ENCODE data around the gene RASSF3. TPM values are rescaled to one million over a fixed set of nuclear protein-coding genes. Genes with fewer than 3 reads are reported as not detected.

RASSF3 gene
- total RNA-seq, 4 donors from 2014 or later, result 9.1 to 16.1 (median 11.2) TPM

DNA sequence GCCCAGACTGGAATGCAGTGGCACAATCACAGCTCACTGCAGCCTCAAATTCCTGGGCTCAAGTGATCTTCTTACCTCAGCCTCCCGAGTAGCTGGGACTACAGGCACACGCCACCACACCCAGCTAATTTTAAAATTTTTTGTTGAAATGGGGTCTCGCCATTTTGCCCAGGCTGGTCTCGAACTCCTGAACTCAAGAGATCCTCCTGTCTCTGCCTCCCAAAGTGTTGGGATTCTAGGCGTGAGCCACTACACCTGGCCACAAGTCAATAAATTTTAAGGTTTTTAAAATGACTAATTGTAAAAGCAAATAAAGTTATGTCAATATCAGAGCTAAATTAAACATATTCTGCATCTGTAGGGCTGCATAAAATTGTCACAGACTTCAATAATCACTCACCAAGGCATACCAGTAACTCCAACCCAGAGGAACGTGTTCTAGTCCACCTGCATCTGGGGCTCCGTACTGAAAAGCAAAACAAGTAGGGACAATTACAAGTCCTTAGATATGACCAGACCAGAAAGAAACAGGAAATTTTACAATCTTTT, 135.0 kb downstream of the RASSF3 start:
- Histone ChIP-seq H3K4me3 (no peak overlapping the region), H3K27ac (no peak overlapping the region), H3K9me3 (no peaks in the 10 kb centered on the region), H3K27me3 (no peaks in the 10 kb centered on the region), H3K4me1 (peaks cover 16% of the 10 kb centered on the region), H3K36me3 (peaks cover 64% of the 10 kb centered on the region)
- no peak for DNase-seq (ENCODE audit: low spot score in 2 of 2)
- 92% methylated on average over 7 of the region's 7 CpGs for WGBS
- TF ChIP-seq, protein P1, sequence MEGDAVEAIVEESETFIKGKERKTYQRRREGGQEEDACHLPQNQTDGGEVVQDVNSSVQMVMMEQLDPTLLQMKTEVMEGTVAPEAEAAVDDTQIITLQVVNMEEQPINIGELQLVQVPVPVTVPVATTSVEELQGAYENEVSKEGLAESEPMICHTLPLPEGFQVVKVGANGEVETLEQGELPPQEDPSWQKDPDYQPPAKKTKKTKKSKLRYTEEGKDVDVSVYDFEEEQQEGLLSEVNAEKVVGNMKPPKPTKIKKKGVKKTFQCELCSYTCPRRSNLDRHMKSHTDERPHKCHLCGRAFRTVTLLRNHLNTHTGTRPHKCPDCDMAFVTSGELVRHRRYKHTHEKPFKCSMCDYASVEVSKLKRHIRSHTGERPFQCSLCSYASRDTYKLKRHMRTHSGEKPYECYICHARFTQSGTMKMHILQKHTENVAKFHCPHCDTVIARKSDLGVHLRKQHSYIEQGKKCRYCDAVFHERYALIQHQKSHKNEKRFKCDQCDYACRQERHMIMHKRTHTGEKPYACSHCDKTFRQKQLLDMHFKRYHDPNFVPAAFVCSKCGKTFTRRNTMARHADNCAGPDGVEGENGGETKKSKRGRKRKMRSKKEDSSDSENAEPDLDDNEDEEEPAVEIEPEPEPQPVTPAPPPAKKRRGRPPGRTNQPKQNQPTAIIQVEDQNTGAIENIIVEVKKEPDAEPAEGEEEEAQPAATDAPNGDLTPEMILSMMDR (IDR thresholded peaks at IDR 0.05), result no peak
- no peak for TF ChIP-seq POLR2AphosphoS5 (IDR thresholded peaks at IDR 0.05)
- TF ChIP-seq EP300 (IDR thresholded peaks at IDR 0.05), result no peak
- TF ChIP-seq POLR2A (IDR thresholded peaks at IDR 0.05), result no peak

GRCh38 chr12:64745980-64746379, 135.7 kb downstream of the RASSF3 start:
- 80% methylated on average over 2 of the region's 2 CpGs for WGBS
- Histone ChIP-seq H3K36me3 (peaks cover 66% of the 10 kb centered on the region), H3K9me3 (no peaks in the 10 kb centered on the region), H3K4me1 (peaks cover 16% of the 10 kb centered on the region), H3K27ac (no peak overlapping the region), H3K4me3 (no peak overlapping the region), H3K27me3 (no peaks in the 10 kb centered on the region)
- TF ChIP-seq, protein P1 (IDR thresholded peaks at IDR 0.05), result no peak
- TF ChIP-seq EP300 (IDR thresholded peaks at IDR 0.05) (no peak), POLR2A (IDR thresholded peaks at IDR 0.05) (no peak)
- no peak for DNase-seq (ENCODE audit: low spot score in 2 of 2)

GRCh38 chr12:64746663-64747062, 136.4 kb downstream of the RASSF3 start:
- H3K36me3 ChIP-seq, result peaks cover 62% of the 10 kb centered on the region
- H3K4me1 ChIP-seq, result peaks cover 16% of the 10 kb centered on the region
- no peaks in the 10 kb centered on the region for H3K27me3 ChIP-seq
- no peaks in the 10 kb centered on the region for H3K9me3 ChIP-seq
- DNase-seq (ENCODE audit: low spot score in 2 of 2), result no peak
- H3K27ac ChIP-seq, result no peak overlapping the region
- no peak overlapping the region for H3K4me3 ChIP-seq
- WGBS, result 83% methylated on average over 2 of the region's 2 CpGs
- TF ChIP-seq POLR2AphosphoS5 (IDR thresholded peaks at IDR 0.05), result no peak
- TF ChIP-seq EP300 (IDR thresholded peaks at IDR 0.05), result no peak
- no peak for TF ChIP-seq POLR2A (IDR thresholded peaks at IDR 0.05)
- TF ChIP-seq, protein P1 (IDR thresholded peaks at IDR 0.05), result no peak

Other genes with a start within 250 kb of the RASSF3 start
- gene C12orf56, start 219.7 kb upstream of the RASSF3 start, total RNA-seq, result 1 to 10 TPM; 1.2 to 2.4 (median 1.9) TPM
- gene XPOT, start 206.1 kb upstream of the RASSF3 start, total RNA-seq, result 10 to 100 TPM; 33.0 to 68.9 (median 41.2) TPM
- 10 to 100 TPM; 15.3 to 27.5 (median 19.9) TPM for gene TBK1, start 158.4 kb upstream of the RASSF3 start, total RNA-seq
- gene GNS, start 148.9 kb downstream of the RASSF3 start, total RNA-seq, result 10 to 100 TPM; 46.7 to 56.7 (median 49.6) TPM
- 1 to 10 TPM in 3 of 4 donors, under 1 TPM in 1; 0.49 to 3.9 (median 3.1) TPM for gene TBC1D30, start 214.2 kb downstream of the RASSF3 start, total RNA-seq